NCI-H748 (cell line): ENCODE data around the gene TNS4.

Source experiments
- DNase-seq: peaks from one replicate; lab custom pipeline; 2025; ENCODE audit not compliant: unreplicated experiment; lab: John Stamatoyannopoulos, UW

Gene TNS4

GRCh38 chr17:40536295-40537171 is 35.1 kb upstream of the TNS4 start:
- no peak for DNase-seq

DNA sequence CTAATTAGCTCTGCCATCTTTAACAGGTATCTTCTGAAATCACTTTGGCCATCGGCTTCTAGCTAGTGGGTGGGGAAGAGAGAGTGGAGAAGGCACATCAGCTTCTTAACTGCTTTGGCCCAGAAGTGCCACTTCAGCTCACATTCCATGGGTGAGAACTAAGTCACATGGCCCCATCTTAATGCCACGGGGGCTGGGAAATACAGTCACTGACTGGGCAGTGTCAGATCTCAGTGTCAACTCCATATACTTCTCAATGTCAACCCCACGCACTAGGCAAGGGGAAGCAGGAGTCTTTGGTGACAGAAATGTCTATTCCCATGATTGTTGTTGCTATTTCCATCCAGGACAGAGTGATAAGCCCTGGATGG is 34.5 kb upstream of the TNS4 start:
- DNase-seq = no peak

DNA sequence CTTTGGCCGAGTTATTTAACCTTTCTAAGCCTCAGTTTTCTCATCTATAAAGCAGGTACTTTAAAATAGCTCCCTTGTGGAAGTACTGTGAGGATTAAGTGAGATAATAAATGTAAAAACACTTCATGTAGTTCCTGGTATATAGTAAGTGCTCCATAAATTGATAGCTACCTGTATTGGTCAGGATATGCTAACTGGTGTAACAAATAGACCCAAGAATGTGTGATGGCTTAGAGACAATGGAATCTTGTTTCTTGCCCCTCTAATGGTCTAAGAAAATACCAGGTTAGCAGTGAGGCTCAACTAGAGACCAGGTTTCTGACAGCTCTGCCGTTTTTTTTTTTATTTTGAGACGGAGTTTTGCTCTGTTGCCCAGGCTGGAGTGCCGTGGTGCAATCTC is 34.0 kb upstream of the TNS4 start:
- no peak for DNase-seq

GRCh38 chr17:40534371-40535189 is 33.2 kb upstream of the TNS4 start:
- no peak for DNase-seq

- no peak for DNase-seq
Measured at GRCh38 chr17:40533896-40534295, 32.5 kb upstream of the TNS4 start.

DNA sequence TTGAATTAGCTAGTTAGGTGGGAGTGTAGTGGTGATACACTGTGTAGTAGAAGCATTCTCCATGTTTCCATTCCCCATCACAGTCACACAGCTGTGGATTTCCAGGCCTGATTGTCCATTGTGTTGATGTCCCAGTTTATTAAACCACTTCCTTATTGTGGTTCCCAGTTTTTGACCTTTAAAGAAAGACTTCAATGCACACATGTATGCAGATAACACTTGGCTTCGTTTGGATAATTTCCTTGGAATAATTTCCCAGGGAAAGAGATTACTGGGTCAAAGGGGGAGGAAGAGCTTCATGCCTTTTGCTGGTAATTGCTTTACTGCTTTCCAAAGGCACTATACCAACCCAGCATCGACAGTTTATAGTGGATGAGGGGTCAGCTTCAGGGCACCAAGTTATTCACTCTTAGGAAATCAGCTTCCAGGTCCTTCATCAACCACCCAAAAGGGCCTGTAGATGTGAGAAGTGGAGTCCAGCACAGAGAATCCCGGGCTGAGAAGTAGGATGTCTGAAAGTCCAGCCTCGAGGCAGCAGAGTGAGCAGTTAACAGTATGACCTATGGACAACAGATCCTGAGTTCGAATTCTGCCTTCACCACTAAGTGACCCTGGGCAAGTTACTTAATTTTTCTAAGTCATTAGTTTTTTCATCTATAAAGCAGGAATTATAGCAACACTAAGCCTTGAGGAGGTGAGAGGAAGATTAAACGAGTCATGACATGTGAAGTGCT is 31.3 kb upstream of the TNS4 start:
- no peak for DNase-seq

GRCh38 chr17:40531051-40531991 is 29.9 kb upstream of the TNS4 start:
- no peak for DNase-seq

DNA sequence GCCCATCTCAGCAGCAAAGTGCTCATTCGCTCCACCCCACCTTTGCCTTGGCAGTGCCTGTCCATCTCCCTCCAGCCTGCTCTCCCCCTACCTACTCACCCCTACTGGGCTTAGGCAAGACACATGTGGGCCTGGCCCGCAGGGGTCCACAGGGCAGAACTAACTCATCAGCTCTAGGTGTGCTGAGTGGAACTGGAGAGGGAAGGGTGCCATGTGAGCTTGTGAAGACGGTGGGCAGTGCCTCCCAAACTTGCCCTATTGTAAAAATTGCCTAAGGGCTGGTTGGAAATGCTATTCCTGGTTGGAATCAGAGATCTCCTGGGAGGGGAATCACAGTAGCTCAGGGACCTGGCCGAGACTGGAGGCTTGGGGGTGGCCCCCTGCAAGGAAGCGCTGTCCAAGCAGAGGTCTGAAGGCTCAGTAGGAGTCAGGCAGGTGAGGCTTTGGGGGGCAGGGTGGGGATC is 29.1 kb upstream of the TNS4 start:
- no peak for DNase-seq

DNA sequence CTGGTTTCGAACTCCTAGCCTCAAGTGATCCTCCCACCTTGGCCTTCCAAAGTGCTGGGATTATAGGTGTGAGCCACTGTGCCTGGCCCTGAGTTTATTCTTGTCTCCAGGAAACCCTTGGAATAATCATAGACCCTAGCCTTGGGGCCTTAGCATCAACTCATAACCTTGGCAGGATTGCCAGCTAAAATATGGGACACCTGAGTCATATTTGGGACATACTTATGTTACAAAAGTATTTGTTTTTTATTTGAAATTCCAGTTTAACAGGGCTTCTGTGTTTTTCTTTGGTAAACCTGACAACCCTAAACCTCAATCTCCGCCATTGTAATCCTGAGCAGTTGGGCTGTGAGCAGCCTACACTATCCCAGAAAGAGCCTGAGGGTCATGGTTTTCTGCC is 28.6 kb upstream of the TNS4 start:
- no peak for DNase-seq

GRCh38 chr17:40528692-40529417 is 27.4 kb upstream of the TNS4 start:
- DNase-seq = no peak

DNA sequence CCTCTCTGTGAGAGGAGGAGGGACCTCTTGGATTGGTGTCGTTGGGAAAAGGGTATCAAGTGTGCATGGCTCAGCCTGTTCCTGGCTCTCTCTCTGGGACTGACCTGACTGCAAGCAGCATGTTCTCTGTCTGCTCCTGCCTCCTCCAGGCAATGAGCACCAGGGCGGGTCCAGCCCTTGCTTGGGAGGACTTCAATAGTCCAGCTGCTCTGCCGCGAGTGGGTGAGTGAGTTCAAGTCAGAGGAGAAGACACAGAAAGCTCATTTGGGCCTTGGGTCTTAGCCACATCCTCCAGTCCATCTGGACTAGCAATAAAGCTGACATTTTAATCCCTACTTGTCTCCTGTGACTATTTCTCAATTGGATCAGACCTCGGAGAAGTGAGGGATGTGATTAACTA is 25.2 kb upstream of the TNS4 start:
- DNase-seq = no peak

DNA sequence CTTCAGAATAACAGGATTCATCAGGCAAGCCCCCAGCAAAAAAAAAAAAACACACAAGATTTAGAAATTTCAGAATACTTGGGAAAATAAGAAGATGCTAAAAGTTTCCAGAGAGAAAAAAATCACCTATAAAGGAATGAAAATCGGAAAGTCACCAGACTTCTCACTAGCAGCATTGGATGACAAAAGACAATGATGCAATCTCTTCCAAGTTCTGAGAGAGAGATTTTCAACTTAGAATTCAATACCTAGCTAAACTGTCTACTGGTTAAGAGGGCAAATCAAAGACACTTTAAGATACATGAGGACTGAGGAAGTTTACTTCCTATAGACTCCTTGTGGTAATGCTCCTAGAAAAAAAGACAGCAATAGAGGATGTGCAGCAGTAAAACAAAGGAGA is 23.9 kb upstream of the TNS4 start:
- no peak for DNase-seq

DNA sequence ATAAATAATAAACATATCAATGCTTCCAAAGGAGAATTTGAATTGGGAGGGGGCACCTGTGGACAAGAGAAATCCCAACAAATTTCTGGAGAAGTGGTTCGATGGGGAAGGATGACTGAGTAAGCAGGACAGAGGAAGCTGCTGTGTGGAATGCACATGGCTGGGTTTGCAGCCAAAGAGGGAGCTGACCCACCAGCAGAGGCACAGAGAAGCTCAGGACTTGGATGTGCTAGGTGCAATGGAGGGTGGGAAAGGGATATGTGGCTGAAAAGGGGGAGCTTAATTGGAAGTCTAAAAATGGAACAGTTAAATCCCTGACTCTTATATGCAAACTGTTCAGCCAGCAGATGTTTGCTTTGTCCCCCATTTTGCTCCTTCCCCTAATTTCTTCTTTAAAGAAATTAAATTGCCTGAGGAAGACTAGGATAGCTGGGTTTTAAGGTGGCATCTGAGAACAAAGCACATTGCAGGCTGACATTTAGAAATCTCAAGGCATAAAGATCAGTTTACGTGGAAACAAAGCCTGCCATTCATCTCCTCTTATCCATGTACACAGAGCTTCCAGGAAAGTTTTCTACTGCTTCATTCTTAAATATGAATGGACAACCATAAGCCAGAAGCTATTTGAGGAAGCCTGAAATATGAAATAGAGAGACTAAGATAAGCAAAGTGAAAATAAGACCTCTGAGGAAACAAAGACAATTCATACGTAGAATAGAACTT is 23.0 kb upstream of the TNS4 start:
- DNase-seq = no peak

DNA sequence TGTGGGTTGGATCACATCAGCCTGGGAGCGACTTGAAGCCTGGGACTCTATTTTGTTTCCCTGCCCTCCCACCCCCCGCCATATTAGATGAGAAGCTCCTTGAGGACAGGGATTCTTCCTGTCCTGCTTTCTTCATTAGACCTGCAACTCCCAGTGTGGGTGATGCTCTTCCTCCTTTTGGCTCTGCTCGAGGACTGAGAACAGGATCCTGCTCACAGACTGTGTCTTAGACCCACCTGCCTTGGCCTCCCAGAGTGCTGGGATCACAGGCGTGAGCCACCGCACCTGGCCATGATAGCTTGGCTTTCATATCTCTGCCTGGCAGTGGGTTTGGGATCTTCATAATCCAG is 21.5 kb upstream of the TNS4 start:
- no peak for DNase-seq

- no peak for DNase-seq
Measured at GRCh38 chr17:40522250-40522960, 21.0 kb upstream of the TNS4 start.

- DNase-seq = no peak
Measured at GRCh38 chr17:40520991-40521453, 19.6 kb upstream of the TNS4 start.

GRCh38 chr17:40519089-40519775 is 17.8 kb upstream of the TNS4 start:
- DNase-seq = no peak
